Measurements from ENCODE around the gene AP3M1. TPM values are rescaled to one million over a fixed set of nuclear protein-coding genes. Genes with fewer than 3 reads are reported as not detected.
A peak's percentile ranks its signal among the peaks of the same experiment; 100 is the strongest.

Gene AP3M1
- total RNA-seq, 3 donors from 2014 or later = 49.8 to 56.7 (median 52.5) TPM

- Mint-ChIP-seq H3K36me3 (ENCODE audit: insufficient read depth) (peaks cover 14% of the 10 kb centered on the region), H3K4me3 (no peak overlapping the region), H3K9me3 (no peaks in the 10 kb centered on the region), H3K27me3 (ENCODE audit: low read depth) (no peaks in the 10 kb centered on the region), H3K4me1 (ENCODE audit: low read depth) (peaks cover 4% of the 10 kb centered on the region)
- ATAC-seq (no peak), DNase-seq (no peak)
Measured at GRCh38 chr10:74088722-74089121, 61.9 kb downstream of the AP3M1 start.

GRCh38 chr10:74086317-74086716, 64.3 kb downstream of the AP3M1 start:
- H3K9me3 Mint-ChIP-seq = no peaks in the 10 kb centered on the region
- ATAC-seq (no peak), DNase-seq (no peak)
- peaks cover 4% of the 10 kb centered on the region for H3K4me1 Mint-ChIP-seq (ENCODE audit: low read depth)
- H3K36me3 Mint-ChIP-seq (ENCODE audit: insufficient read depth) = peaks cover 17% of the 10 kb centered on the region
- H3K27me3 Mint-ChIP-seq (ENCODE audit: low read depth) = no peaks in the 10 kb centered on the region
- no peak overlapping the region for H3K4me3 Mint-ChIP-seq

- peaks cover 12% of the 10 kb centered on the region for H3K36me3 Mint-ChIP-seq (ENCODE audit: insufficient read depth)
- no peaks in the 10 kb centered on the region for H3K27me3 Mint-ChIP-seq (ENCODE audit: low read depth)
- DNase-seq = no peak
- no peak overlapping the region for H3K4me3 Mint-ChIP-seq
- peaks cover 16% of the 10 kb centered on the region for H3K4me1 Mint-ChIP-seq (ENCODE audit: low read depth)
- H3K9me3 Mint-ChIP-seq = no peaks in the 10 kb centered on the region
- ATAC-seq = peak; percentile 53 to 63
Measured at GRCh38 chr10:74084955-74085354, 65.7 kb downstream of the AP3M1 start.

GRCh38 chr10:74083304-74083703, 67.3 kb downstream of the AP3M1 start:
- DNase-seq (no peak), ATAC-seq (no peak)
- Mint-ChIP-seq H3K4me3 (no peak overlapping the region), H3K36me3 (ENCODE audit: insufficient read depth) (peaks cover 10% of the 10 kb centered on the region), H3K9me3 (no peaks in the 10 kb centered on the region), H3K27me3 (ENCODE audit: low read depth) (no peaks in the 10 kb centered on the region), H3K4me1 (ENCODE audit: low read depth) (peaks cover 31% of the 10 kb centered on the region)

GRCh38 chr10:74081941-74082718, 68.5 kb downstream of the AP3M1 start:
- H3K36me3 Mint-ChIP-seq (ENCODE audit: insufficient read depth) = peaks cover 10% of the 10 kb centered on the region
- no peak overlapping the region for H3K4me3 Mint-ChIP-seq
- no peak for DNase-seq
- no peaks in the 10 kb centered on the region for H3K9me3 Mint-ChIP-seq
- peaks cover 41% of the 10 kb centered on the region for H3K4me1 Mint-ChIP-seq (ENCODE audit: low read depth)
- no peaks in the 10 kb centered on the region for H3K27me3 Mint-ChIP-seq (ENCODE audit: low read depth)
- ATAC-seq = no peak

GRCh38 chr10:74081192-74081803, 69.3 kb downstream of the AP3M1 start:
- ATAC-seq = no peak
- no peak overlapping the region for H3K4me3 Mint-ChIP-seq

GRCh38 chr10:74079936-74080590, 70.6 kb downstream of the AP3M1 start:
- no peak overlapping the region for H3K4me3 Mint-ChIP-seq
- ATAC-seq = no peak
- peaks cover 43% of the 10 kb centered on the region for H3K4me1 Mint-ChIP-seq (ENCODE audit: low read depth)
- peaks cover 7% of the 10 kb centered on the region for H3K36me3 Mint-ChIP-seq (ENCODE audit: insufficient read depth)
- H3K9me3 Mint-ChIP-seq = no peaks in the 10 kb centered on the region
- no peaks in the 10 kb centered on the region for H3K27me3 Mint-ChIP-seq (ENCODE audit: low read depth)
- no peak for DNase-seq

More at GRCh38 chr10:74081192-74081803, 69.3 kb downstream of the AP3M1 start:
- Mint-ChIP-seq H3K9me3 (no peaks in the 10 kb centered on the region), H3K27me3 (ENCODE audit: low read depth) (no peaks in the 10 kb centered on the region), H3K4me1 (ENCODE audit: low read depth) (peaks cover 42% of the 10 kb centered on the region), H3K36me3 (ENCODE audit: insufficient read depth) (peaks cover 7% of the 10 kb centered on the region)
- DNase-seq = peak; percentile 24

GRCh38 chr10:74079028-74079935, 71.3 kb downstream of the AP3M1 start:
- ATAC-seq (no peak), DNase-seq (no peak)
- H3K9me3 Mint-ChIP-seq = no peaks in the 10 kb centered on the region
- H3K4me1 Mint-ChIP-seq (ENCODE audit: low read depth) = peaks cover 41% of the 10 kb centered on the region
- H3K27me3 Mint-ChIP-seq (ENCODE audit: low read depth) = no peaks in the 10 kb centered on the region
- peaks cover 12% of the 10 kb centered on the region for H3K36me3 Mint-ChIP-seq (ENCODE audit: insufficient read depth)
- no peak overlapping the region for H3K4me3 Mint-ChIP-seq

- H3K27me3 Mint-ChIP-seq (ENCODE audit: low read depth) = no peaks in the 10 kb centered on the region
- H3K4me3 Mint-ChIP-seq = no peak overlapping the region
- ATAC-seq (peak; percentile 92 to 94), DNase-seq (peak; percentile 29)
- no peaks in the 10 kb centered on the region for H3K9me3 Mint-ChIP-seq
- peaks cover 45% of the 10 kb centered on the region for H3K4me1 Mint-ChIP-seq (ENCODE audit: low read depth)
- H3K36me3 Mint-ChIP-seq (ENCODE audit: insufficient read depth) = peaks cover 18% of the 10 kb centered on the region
Measured at GRCh38 chr10:74078037-74078436, 72.6 kb downstream of the AP3M1 start.

- no peak for DNase-seq
- peaks cover 22% of the 10 kb centered on the region for H3K36me3 Mint-ChIP-seq (ENCODE audit: insufficient read depth)
- H3K9me3 Mint-ChIP-seq = no peaks in the 10 kb centered on the region
- no peaks in the 10 kb centered on the region for H3K27me3 Mint-ChIP-seq (ENCODE audit: low read depth)
- no peak overlapping the region for H3K4me3 Mint-ChIP-seq
- no peak for ATAC-seq
- peaks cover 45% of the 10 kb centered on the region for H3K4me1 Mint-ChIP-seq (ENCODE audit: low read depth)
Measured at GRCh38 chr10:74077416-74077815, 73.2 kb downstream of the AP3M1 start.

- H3K4me1 Mint-ChIP-seq (ENCODE audit: low read depth) = peaks cover 45% of the 10 kb centered on the region
- ATAC-seq (no peak), DNase-seq (no peak)
- no peaks in the 10 kb centered on the region for H3K27me3 Mint-ChIP-seq (ENCODE audit: low read depth)
- H3K4me3 Mint-ChIP-seq = no peak overlapping the region
- H3K9me3 Mint-ChIP-seq = no peaks in the 10 kb centered on the region
- H3K36me3 Mint-ChIP-seq (ENCODE audit: insufficient read depth) = peaks cover 23% of the 10 kb centered on the region
Measured at GRCh38 chr10:74076961-74077360, 73.7 kb downstream of the AP3M1 start.

GRCh38 chr10:74075906-74076305, 74.7 kb downstream of the AP3M1 start:
- no peak overlapping the region for H3K4me3 Mint-ChIP-seq
- ATAC-seq (no peak), DNase-seq (no peak)
- H3K9me3 Mint-ChIP-seq = no peaks in the 10 kb centered on the region
- no peaks in the 10 kb centered on the region for H3K27me3 Mint-ChIP-seq (ENCODE audit: low read depth)
- peaks cover 41% of the 10 kb centered on the region for H3K4me1 Mint-ChIP-seq (ENCODE audit: low read depth)
- peaks cover 27% of the 10 kb centered on the region for H3K36me3 Mint-ChIP-seq (ENCODE audit: insufficient read depth)

- H3K4me3 Mint-ChIP-seq = no peak overlapping the region
- H3K27me3 Mint-ChIP-seq (ENCODE audit: low read depth) = no peaks in the 10 kb centered on the region
- ATAC-seq = no peak
- H3K4me1 Mint-ChIP-seq (ENCODE audit: low read depth) = peaks cover 14% of the 10 kb centered on the region
- no peaks in the 10 kb centered on the region for H3K9me3 Mint-ChIP-seq
- no peak for DNase-seq
- H3K36me3 Mint-ChIP-seq (ENCODE audit: insufficient read depth) = peaks cover 30% of the 10 kb centered on the region
Measured at GRCh38 chr10:74072503-74072902, 78.1 kb downstream of the AP3M1 start.

GRCh38 chr10:74071157-74071556, 79.5 kb downstream of the AP3M1 start:
- H3K4me1 Mint-ChIP-seq (ENCODE audit: low read depth) = peaks cover 9% of the 10 kb centered on the region
- no peak overlapping the region for H3K4me3 Mint-ChIP-seq
- peaks cover 30% of the 10 kb centered on the region for H3K36me3 Mint-ChIP-seq (ENCODE audit: insufficient read depth)
- no peak for DNase-seq
- ATAC-seq = no peak
- no peaks in the 10 kb centered on the region for H3K9me3 Mint-ChIP-seq
- no peaks in the 10 kb centered on the region for H3K27me3 Mint-ChIP-seq (ENCODE audit: low read depth)
